WI38 (cell line): Measurements from ENCODE around the gene ITPK1.

Experiments used
- H3K4me3 ChIP-seq: 2 replicates; pipeline ENCODE4 v1.5.1; 2011; ENCODE audit warnings: low read depth, mild to moderate bottlenecking, control low read depth, low read length
- TF ChIP-seq, protein P1 (sequence below): IDR thresholded peaks from 2 replicates; pipeline ENCODE4 v1.5.1; 2012; ENCODE audit warnings: low read depth, mild to moderate bottlenecking, control low read depth, low read length

Gene ITPK1

DNA sequence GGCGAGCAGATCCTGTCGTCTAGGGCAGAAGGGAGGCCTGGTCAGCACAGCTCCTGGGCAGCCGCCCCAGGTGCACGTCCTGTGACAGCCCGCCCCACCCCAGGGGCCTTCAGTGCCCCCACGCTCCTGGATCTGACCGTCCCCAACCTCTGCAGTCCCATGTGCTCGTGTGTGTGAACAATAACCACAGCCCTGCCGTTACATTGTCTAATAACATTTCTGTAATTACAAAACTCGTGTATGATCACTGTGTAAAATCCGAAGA lies 153.0 kb downstream of the ITPK1 start:
- TF ChIP-seq, protein P1, sequence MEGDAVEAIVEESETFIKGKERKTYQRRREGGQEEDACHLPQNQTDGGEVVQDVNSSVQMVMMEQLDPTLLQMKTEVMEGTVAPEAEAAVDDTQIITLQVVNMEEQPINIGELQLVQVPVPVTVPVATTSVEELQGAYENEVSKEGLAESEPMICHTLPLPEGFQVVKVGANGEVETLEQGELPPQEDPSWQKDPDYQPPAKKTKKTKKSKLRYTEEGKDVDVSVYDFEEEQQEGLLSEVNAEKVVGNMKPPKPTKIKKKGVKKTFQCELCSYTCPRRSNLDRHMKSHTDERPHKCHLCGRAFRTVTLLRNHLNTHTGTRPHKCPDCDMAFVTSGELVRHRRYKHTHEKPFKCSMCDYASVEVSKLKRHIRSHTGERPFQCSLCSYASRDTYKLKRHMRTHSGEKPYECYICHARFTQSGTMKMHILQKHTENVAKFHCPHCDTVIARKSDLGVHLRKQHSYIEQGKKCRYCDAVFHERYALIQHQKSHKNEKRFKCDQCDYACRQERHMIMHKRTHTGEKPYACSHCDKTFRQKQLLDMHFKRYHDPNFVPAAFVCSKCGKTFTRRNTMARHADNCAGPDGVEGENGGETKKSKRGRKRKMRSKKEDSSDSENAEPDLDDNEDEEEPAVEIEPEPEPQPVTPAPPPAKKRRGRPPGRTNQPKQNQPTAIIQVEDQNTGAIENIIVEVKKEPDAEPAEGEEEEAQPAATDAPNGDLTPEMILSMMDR: no peak
- no peak overlapping the region for H3K4me3 ChIP-seq

DNA sequence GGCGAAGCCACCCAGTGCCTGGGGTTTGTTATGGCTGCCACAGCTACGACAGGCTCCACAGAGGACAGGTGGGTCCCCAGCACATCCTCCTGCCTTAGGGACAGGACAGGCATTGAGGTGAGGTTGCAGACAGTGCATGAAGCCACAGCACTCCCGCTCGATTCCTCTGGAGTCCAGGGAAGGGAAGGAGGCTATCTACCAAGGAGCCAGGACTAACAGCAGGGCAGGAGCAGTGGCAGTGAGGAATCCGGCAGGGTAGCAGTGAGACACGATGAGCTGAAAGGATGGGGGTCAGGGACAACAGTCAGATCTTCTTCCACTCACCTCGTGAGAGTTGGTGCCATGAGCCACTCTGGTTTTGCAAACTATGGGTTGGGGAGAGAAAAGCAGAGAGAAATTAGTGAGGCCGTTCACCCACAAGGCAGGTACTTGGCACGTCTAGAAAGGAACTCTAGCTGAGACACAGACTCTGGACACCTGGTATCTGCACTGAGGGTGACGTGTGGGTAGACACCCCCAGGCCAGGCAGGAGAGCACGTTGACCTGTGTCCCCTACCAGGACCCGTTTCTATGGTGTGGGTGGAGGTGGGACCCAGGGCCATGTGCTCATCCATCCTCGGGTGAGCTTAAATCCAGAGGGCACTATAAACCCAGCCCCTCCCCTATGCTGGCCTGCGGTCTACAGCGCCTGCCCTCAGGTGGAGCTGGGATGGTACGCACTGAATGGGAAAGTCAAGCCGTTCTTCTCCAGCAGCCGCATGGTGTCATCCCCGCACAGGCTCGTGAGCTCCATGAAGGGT lies 153.5 kb downstream of the ITPK1 start:
- TF ChIP-seq, protein P1: no peak
- H3K4me3 ChIP-seq: no peak overlapping the region

DNA sequence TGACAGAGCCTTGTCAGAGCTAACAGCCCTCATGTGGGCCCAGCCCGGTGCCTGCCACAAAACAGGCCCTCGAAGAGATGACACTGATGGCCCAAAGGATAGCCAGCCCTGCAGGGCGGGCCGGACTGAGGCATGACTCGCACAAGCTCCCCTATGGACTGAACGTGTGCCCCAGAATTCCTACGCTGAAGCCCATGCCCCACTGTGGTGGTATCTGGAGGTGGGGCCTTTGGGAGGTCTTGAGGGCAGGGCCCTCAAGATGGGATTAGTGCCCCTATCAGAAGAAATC lies 154.2 kb downstream of the ITPK1 start:
- TF ChIP-seq, protein P1: no peak
- no peak overlapping the region for H3K4me3 ChIP-seq

DNA sequence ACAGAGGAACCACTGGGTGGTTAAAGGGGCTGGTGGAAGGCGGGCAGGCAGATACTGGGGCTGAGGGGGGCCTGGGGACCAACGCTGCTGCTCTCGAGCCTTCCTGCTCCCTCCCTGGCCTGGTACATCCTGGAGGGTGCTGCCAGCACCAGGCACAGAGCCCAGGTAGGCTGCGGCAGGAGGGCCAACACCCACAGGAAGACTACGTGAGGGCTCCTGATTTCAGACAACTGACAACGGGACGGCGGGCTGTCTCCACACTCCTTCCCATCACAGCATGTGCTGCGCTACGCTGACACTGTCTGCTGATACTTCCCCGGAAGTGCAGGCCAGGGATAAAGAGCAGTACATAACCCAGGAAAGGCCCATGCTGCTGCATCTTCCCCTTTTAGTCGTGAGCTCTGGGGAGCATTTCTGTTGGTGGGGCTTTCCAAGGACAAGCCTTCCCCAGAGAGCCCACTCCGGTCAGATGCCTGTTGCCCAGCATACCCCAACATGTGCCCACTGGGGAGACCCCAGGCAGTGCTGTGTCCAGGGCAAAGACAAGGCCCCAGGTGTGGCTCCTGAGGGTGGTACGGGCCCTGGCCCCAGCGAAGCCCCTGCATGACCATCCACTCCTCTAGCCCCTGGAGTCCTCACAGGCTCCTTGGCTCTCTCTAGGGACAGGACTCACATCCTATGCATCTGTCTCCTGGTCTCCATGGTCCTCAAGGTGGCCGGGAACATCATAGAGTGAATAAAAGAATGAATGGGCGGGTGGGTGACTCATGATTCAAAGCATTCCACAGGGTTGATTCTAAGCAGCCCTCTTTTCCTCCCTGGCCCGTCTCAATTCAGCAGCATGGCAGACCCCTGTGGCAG lies 154.8 kb downstream of the ITPK1 start:
- no peak overlapping the region for H3K4me3 ChIP-seq
- TF ChIP-seq, protein P1: no peak

DNA sequence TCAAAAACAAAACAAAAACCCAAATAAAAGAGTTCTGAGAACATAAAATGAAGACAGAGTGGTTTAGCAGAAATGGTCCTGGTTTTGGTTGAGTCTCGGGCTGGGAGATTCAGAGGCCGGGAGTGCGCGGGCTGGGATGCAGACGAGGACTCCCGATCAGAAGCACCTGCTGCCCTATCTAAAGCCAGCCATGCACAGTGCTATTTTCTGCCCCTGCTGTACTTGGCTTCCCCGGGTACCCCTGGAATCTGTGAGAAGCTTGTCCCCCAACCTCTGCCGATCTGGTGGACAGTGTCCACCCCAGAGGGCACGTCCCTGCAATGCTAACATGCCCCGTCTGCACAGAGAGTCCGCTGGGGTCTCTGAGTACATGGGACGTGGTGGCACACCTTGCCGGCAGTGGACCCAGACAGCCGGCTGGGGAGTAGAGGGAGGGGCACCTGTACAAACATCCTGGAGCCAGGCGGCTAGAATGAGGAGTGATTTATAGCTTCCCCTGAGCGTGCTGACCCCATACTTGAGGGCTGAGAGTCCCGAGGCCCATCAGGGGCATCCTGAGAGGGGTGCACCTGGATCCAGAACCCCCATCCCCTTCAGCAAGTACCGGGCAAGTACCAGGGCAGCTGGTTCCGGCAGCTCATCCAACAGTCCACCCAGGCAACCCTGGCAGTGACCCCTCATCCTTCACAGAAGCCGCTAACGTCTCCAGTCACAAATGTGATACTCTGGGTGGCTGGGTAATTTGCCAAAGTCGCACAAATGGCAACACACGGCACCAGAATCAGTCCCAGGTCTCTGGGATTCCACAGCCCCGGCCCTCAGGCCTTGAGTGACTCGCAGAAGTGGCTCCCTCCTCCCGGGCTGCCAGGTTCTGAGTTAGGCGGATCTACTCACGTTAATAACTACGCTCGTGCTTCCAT lies 155.7 kb downstream of the ITPK1 start:
- TF ChIP-seq, protein P1: no peak
- H3K4me3 ChIP-seq: no peak overlapping the region

DNA sequence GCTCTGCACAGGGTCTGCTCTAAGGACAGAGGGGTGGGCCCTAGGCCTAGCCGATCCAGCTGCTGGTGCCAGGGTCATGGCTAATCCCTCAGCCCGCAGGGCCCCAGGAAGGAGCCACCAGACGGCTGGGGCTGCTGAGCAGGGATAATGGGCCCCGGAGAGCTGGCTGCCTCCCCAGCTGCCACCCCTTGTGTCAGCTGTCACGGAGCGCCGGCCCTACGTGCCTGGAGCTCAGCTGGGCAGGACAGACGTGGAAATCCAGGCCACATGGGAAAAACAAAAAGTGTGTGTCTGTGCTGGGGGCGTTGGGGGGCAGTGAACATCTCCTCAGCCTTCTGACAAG lies 156.6 kb downstream of the ITPK1 start:
- no peak overlapping the region for H3K4me3 ChIP-seq
- TF ChIP-seq, protein P1: no peak
